K562 treated with DMSO at 1 percent for 12 hours (cell line): Measurements from ENCODE around the gene KIAA1958. TPM values are rescaled to one million over a fixed set of nuclear protein-coding genes. Genes with fewer than 3 reads are reported as not detected.

Experiments
- total RNA-seq: library from RNA; unstranded; fragments of 300-600 nt; gene quantifications from 2 replicates; pipeline ENCODE4 v1.2.3, GENCODE V29; 2022; ENCODE audit not compliant: insufficient read depth

KIAA1958 gene
- 1.3 and 13.6 TPM in 2 replicates for total RNA-seq

GRCh38 chr9:112486221-112487007 is at the start of gene KIAA1958:
KIAA1958 (plus strand) TSS chr9:112486827; CDS start chr9:112574081, 87,254 bp downstream.

GRCh38 chr9:112717661-112718331 is 231.2 kb downstream of the KIAA1958 start, which contains the start of gene INIP:
INIP (minus strand) TSS chr9:112718117; CDS start chr9:112716485, 1,632 bp downstream.

Other genes with a start within 250 kb of the KIAA1958 start
- gene PTBP3, start 153.2 kb upstream of the KIAA1958 start, total RNA-seq = 8.2 and 37.3 TPM in 2 replicates
- gene HSDL2, start 106.7 kb upstream of the KIAA1958 start, total RNA-seq = 12.9 and 27.1 TPM in 2 replicates
- gene INIP, start 231.3 kb downstream of the KIAA1958 start, total RNA-seq = 9.0 and 30.8 TPM in 2 replicates